Measurements from ENCODE around the gene MYZAP.

Gene MYZAP

DNA sequence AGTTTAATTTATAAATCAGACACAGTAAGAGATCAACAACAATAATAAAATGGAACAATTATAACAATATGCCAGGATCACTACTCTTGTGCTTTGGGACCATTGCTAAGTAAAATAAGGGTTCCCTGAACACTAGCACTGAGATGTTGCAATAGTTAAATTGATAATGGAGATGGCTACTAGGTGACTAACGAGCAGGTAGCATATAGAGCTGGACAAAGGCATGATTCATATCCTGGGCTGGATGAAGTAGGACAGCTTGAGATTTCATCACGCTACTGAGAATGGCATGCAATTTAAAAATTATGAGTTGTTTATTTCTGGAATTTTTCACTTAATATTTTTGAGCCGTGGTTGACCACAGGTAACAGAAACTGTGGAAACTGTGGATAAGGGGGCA lies 20.7 kb upstream of the MYZAP start:
- TF ChIP-seq, protein P1, sequence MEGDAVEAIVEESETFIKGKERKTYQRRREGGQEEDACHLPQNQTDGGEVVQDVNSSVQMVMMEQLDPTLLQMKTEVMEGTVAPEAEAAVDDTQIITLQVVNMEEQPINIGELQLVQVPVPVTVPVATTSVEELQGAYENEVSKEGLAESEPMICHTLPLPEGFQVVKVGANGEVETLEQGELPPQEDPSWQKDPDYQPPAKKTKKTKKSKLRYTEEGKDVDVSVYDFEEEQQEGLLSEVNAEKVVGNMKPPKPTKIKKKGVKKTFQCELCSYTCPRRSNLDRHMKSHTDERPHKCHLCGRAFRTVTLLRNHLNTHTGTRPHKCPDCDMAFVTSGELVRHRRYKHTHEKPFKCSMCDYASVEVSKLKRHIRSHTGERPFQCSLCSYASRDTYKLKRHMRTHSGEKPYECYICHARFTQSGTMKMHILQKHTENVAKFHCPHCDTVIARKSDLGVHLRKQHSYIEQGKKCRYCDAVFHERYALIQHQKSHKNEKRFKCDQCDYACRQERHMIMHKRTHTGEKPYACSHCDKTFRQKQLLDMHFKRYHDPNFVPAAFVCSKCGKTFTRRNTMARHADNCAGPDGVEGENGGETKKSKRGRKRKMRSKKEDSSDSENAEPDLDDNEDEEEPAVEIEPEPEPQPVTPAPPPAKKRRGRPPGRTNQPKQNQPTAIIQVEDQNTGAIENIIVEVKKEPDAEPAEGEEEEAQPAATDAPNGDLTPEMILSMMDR (IDR thresholded peaks at IDR 0.05; ENCODE audit: insufficient read depth, low read depth, low read length, missing control alignments): no peak
- H3K4me3 ChIP-seq (ENCODE audit: low read depth, low read length): no peak overlapping the region
- DNase-seq (ENCODE audit: low read depth): no peak

DNA sequence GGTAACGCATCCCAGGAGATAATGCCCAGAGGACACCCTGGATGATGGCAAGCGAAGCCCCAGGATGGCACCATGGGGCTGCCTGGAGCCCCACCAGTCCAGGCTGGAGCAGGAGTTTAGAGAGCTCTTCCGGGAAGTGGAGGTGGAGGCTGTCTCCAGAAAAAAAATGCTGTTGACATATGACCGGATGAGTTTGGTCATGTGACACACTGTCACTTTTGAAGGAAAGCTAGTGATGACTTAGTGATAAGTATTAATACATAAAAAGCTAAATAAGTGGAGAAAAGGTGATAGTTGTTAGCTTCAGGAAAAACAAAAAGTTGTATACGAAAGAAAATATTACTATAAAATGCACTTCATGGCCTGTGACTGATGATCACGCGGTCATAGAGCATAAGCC lies 20.0 kb upstream of the MYZAP start:
- no peak overlapping the region for H3K4me3 ChIP-seq (ENCODE audit: low read depth, low read length)
- TF ChIP-seq, protein P1 (IDR thresholded peaks at IDR 0.05; ENCODE audit: insufficient read depth, low read depth, low read length, missing control alignments): no peak
- DNase-seq (ENCODE audit: low read depth): no peak

DNA sequence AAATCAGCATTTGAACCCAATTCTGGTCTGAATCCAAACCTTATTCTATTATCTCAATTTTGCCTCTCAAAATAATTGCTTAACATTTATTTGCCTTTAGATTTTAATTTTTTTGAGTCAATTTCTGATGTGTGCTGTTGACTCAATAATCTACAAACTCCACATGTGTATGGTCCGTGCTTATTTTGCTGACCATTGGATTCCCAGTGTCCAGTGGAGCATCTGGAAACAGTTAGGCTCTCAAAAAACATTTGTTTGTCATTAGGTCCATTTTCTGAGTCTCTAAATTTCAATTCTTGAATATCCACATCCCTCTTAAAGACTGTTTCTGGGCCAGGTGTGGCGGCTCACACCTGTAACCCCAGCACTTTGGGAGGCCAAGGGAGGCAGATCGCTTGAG lies 19.2 kb upstream of the MYZAP start:
- TF ChIP-seq, protein P1 (IDR thresholded peaks at IDR 0.05; ENCODE audit: insufficient read depth, low read depth, low read length, missing control alignments): no peak
- no peak overlapping the region for H3K4me3 ChIP-seq (ENCODE audit: low read depth, low read length)
- DNase-seq (ENCODE audit: low read depth): no peak

DNA sequence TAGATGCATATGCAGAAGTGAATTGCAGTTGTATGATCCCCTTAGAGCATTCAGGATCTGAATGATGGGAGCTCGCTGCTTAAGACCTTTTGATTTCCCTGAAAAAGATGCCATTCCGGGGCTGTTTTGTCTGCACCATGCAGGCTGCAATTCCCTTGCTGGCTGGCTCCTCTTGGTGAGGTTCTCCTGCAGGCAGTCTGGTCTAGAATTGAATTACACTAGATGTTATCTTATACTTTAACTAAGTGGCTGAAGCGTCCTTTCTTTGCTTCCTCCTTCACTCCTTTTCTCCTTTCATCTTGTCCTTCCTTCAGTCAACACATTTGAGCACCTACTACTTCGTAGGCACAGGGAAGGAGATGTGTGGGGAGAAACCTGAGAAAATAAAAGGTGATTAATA lies 18.6 kb upstream of the MYZAP start:
- no peak overlapping the region for H3K4me3 ChIP-seq (ENCODE audit: low read depth, low read length)
- TF ChIP-seq, protein P1 (IDR thresholded peaks at IDR 0.05; ENCODE audit: insufficient read depth, low read depth, low read length, missing control alignments): no peak
- DNase-seq (ENCODE audit: low read depth): no peak

DNA sequence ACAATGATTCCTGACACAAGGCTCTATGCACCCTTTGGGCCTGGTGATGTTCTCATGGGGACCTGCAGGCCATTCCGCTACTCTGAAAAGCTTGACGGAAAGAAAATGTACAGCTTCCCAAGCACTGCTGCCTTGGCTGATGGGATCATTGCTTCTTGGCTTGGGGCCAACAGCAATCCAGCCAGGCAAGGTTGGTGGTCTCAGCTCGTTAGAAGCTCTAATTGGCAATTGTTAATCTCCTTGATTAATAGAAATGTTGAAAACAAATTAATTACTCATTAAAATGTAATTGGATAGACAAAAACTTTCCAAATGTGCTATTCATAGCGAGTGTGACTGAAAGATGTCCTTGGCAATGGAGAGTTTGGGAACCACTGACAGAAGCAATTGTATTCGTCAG lies 16.3 kb upstream of the MYZAP start:
- TF ChIP-seq, protein P1 (IDR thresholded peaks at IDR 0.05; ENCODE audit: insufficient read depth, low read depth, low read length, missing control alignments): no peak
- no peak overlapping the region for H3K4me3 ChIP-seq (ENCODE audit: low read depth, low read length)
- DNase-seq (ENCODE audit: low read depth): no peak

DNA sequence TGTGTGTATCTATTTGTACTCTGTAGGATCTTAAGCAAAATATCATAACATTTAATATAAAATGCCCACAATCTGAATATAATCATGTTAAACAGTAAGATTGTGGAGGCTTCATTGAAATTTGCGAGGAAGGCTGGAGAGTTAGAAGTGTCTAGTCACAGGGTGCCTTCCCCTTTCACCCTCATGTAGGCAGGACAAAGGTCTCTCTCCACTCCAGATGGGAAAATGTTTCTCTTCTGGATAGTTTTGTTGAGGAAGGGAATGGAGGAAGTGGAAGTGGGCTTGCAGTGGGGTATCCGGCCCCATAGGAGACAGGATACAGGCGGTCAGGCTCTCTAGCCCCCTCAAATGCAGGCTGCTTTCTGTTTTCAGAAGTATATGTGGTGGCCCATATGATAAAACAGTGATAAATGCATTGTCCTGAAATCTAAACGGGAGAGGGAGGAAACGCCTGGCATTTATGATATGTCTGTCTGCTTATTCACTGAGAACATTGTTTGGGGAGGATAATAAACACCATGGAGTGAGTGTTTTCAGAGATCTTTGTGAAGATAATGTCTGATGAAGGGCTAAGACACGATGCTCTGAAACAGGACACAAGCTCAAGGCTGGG lies 13.3 kb upstream of the MYZAP start:
- no peak for DNase-seq (ENCODE audit: low read depth)
- H3K4me3 ChIP-seq (ENCODE audit: low read depth, low read length): no peak overlapping the region

More for the DNA sequence above, 13.3 kb upstream of the MYZAP start:
- TF ChIP-seq, protein P1 (IDR thresholded peaks at IDR 0.05; ENCODE audit: insufficient read depth, low read depth, low read length, missing control alignments): no peak

Measured in GM12865 (cell line).